Measurements from ENCODE around the gene SIGLECL1.

DNA sequence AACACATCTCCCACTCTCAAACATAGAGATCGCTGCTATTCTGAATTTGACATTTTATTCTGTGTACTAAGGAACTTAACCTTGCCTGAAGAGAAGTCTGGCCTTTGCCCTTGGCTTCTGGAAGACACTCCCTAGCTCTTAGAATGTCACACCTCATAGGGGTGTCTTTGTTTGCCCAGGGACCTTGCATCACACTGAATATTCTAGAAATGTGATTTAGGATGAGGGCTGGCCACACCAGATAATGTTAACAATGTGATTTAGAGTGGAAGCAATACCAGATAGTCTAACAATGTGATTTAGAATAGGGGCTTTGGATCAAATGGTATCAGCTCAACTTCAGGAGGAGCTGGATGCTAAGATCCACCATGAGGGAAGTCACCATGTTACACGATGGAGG is 6.6 kb downstream of the SIGLECL1 start:
- TF ChIP-seq, protein P1, sequence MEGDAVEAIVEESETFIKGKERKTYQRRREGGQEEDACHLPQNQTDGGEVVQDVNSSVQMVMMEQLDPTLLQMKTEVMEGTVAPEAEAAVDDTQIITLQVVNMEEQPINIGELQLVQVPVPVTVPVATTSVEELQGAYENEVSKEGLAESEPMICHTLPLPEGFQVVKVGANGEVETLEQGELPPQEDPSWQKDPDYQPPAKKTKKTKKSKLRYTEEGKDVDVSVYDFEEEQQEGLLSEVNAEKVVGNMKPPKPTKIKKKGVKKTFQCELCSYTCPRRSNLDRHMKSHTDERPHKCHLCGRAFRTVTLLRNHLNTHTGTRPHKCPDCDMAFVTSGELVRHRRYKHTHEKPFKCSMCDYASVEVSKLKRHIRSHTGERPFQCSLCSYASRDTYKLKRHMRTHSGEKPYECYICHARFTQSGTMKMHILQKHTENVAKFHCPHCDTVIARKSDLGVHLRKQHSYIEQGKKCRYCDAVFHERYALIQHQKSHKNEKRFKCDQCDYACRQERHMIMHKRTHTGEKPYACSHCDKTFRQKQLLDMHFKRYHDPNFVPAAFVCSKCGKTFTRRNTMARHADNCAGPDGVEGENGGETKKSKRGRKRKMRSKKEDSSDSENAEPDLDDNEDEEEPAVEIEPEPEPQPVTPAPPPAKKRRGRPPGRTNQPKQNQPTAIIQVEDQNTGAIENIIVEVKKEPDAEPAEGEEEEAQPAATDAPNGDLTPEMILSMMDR (IDR thresholded peaks at IDR 0.05; ENCODE audit: low read depth, low read length, poor library complexity, severe bottlenecking): no peak
- no peak for TF ChIP-seq EZH2phosphoT487 (IDR thresholded peaks at IDR 0.05; ENCODE audit: borderline replicate concordance, low read length)

Data from DOHH2 (cell line).